Colonic mucosa (tissue), 4 donors: ENCODE data around the gene ADGRL3. TPM values are rescaled to one million over a fixed set of nuclear protein-coding genes. Genes with fewer than 3 reads are reported as not detected.
"Not testable (repeated sequence)": the region's sequence is repeated elsewhere in the genome, so short reads cannot be mapped to it uniquely, and the experiment has no call there.

Experiments
- DNase-seq: peaks from one replicate; pipeline ENCODE4 v3.0.0-alpha.2; 2020
- H3K27ac ChIP-seq: fragments of 200-600 bp; one replicate; pipeline ENCODE4 v1.8.0; 2021
- H3K27me3 ChIP-seq: fragments of 200-600 bp; one replicate; pipeline ENCODE4 v1.8.0; 2021
- H3K36me3 ChIP-seq: fragments of 200-600 bp; one replicate; pipeline ENCODE4 v1.8.0; 2021
- H3K4me1 ChIP-seq: fragments of 200-600 bp; one replicate; pipeline ENCODE4 v1.8.0; 2021; ENCODE audit warnings: mild to moderate bottlenecking
- H3K4me3 ChIP-seq: fragments of 200-600 bp; one replicate; pipeline ENCODE4 v1.8.0; 2021
- H3K9ac ChIP-seq, 2 donors: one replicate each; pipeline ENCODE4 v1.7.0; 2013; ENCODE audit warnings: control low read depth in 2 of 2, low read depth in 2 of 2, low read length in 2 of 2
- H3K9me3 ChIP-seq: fragments of 200-600 bp; one replicate; pipeline ENCODE4 v1.8.0; 2021
- CTCF ChIP-seq: fragments of 200-600 bp; IDR thresholded peaks from one replicate; pipeline ENCODE4 v1.8.0; 2022; ENCODE audit warnings: antibody characterized with exemption, mild to moderate bottlenecking
- intact Hi-C: fragments of 100-400 bp; cut with DNase I; formaldehyde crosslinking; loops from one replicate; pipeline ENCODE4 v1.14.1; 2022
- total RNA-seq, 2 donors: library from RNA; stranded (reverse); fragmentation: NEBNext Ultra II Directional in 1 of 2; extraction: Animal tissue kit (Norgen Biotek cat#: 25700) in 1 of 2; gene quantifications; one replicate each; pipeline ENCODE4 v1.2.1, GENCODE V29; 2021
- donor health status: healthy.
- donor health status: DM: no; HTN: no; CAD: no.
- donor health status: DM: no; HTN: no; CAD: no.

The ADGRL3 gene
- total RNA-seq, 2 donors from 2014 or later, result 4.1 to 4.4 TPM

DNA sequence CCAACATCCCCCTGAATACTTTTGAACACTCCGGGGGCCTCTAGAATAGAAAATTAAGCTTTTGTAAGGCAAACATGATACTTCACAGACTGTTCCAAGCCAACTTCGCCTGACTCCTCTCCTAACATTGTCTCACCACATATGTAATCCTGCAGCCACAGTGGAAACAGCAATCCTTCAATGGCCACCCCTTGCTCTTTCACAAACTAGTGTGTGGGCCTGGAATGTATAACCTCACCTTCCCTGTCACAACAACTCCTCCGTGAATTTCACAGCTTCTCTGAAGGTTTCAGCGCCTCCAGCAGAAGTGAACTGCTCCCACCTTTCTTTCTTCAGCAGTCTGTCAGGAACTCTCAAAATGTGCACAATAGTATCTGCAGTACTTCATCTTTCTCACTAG is 185.1 kb downstream of the ADGRL3 start:
- H3K9ac ChIP-seq, result no peak overlapping the region
- H3K36me3 ChIP-seq, result no peaks in the 10 kb centered on the region
- intact Hi-C loops, result no loop called here
- no peak overlapping the region for H3K4me3 ChIP-seq
- H3K27me3 ChIP-seq, result no peaks in the 10 kb centered on the region
- H3K4me1 ChIP-seq, result no peaks in the 10 kb centered on the region
- no peak for DNase-seq
- no peak for TF ChIP-seq CTCF
- H3K27ac ChIP-seq, result no peak overlapping the region
- H3K9me3 ChIP-seq, result no peaks in the 10 kb centered on the region

GRCh38 chr4:61387372-61387771 is 187.2 kb downstream of the ADGRL3 start:
- H3K4me3 ChIP-seq, intact Hi-C loops, H3K36me3 ChIP-seq, H3K9ac ChIP-seq, DNase-seq, H3K4me1 ChIP-seq, H3K9me3 ChIP-seq, H3K27ac ChIP-seq, H3K27me3 ChIP-seq: not testable (repeated sequence)

- H3K27ac ChIP-seq, result no peak overlapping the region
- TF ChIP-seq CTCF, result no peak
- DNase-seq, result no peak
- no peaks in the 10 kb centered on the region for H3K36me3 ChIP-seq
- H3K9me3 ChIP-seq, result no peaks in the 10 kb centered on the region
- H3K4me1 ChIP-seq, result no peaks in the 10 kb centered on the region
- H3K27me3 ChIP-seq, result no peaks in the 10 kb centered on the region
- intact Hi-C loops, result no loop called here
- no peak overlapping the region for H3K4me3 ChIP-seq
- H3K9ac ChIP-seq, result no peak overlapping the region
Observed at GRCh38 chr4:61389640-61390039, 189.5 kb downstream of the ADGRL3 start.

DNA sequence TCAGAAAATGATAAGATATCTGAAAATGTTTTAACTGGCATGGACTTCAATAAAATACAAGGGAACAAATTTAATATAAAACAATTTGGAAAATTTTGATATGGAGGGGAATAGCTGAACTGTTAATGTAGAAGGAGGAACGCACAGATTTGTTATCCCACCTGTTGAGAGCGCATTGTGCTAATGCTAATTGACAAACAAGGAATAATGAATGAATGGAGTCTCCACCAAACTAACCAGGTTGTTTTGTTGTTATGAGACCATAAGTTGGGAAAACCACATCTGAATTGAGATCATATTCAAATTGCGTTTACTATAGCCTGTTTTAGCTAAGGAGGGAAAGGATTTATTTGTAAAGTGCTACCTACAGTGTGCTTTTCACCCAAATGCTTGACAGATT is 195.6 kb downstream of the ADGRL3 start:
- Histone ChIP-seq H3K27ac (no peak overlapping the region), H3K36me3 (no peaks in the 10 kb centered on the region), H3K9ac (no peak overlapping the region), H3K27me3 (no peaks in the 10 kb centered on the region), H3K4me1 (no peaks in the 10 kb centered on the region), H3K4me3 (no peak overlapping the region), H3K9me3 (no peaks in the 10 kb centered on the region)
- no peak for DNase-seq
- TF ChIP-seq CTCF, result no peak
- intact Hi-C loops, result no loop called here

DNA sequence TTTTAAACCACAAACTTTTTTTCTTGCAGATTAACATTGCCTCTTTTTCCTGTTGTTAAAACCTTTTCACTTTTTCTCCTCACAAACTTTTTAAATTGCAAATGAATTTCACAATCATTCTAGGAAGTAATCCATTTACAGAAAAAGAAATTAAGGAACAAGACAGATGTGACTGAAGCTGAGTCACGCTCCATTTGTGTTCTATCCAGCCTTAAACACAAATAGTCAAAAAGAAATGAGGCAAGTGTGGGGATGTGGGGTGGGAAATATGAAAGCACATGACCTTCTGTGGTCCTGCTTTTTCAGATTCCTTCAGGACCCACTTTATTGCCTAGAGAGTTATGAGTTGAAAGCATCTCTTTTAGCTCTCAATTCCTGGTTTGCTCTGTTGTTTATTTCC is 197.0 kb downstream of the ADGRL3 start:
- Histone ChIP-seq H3K4me1 (no peaks in the 10 kb centered on the region), H3K36me3 (no peaks in the 10 kb centered on the region), H3K4me3 (no peak overlapping the region), H3K27me3 (no peaks in the 10 kb centered on the region), H3K9me3 (no peaks in the 10 kb centered on the region), H3K9ac (no peak overlapping the region), H3K27ac (no peak overlapping the region)
- no peak for TF ChIP-seq CTCF
- intact Hi-C loops, result no loop called here
- no peak for DNase-seq

DNA sequence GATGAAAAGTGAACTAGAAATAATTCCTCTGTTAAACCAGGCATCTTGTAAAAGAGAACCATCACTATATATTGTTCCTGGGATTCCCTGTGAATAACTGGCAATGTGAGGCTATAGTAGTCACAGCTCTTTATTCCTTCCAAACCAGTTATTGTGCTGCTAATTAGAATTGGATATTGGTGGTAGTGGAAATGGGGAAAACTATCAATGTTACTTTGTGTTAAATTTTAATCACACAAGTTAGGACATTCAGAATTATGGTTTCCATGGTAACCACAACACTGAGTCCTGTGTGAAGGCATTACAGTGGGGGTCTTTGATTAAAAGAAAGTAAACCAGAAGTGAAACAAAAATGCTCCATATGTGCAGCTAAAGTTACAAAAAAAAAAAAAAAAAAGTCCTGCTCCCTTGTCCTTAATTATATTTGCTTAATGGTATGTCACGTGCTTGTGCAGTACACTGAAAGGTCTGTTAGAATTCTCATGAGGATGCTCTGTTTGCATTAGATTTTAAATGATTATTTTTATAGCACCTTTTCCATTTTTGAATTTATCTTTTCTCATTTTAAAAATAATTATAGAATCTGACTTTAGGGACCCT is 200.4 kb downstream of the ADGRL3 start:
- Histone ChIP-seq H3K36me3 (no peaks in the 10 kb centered on the region), H3K4me3 (no peak overlapping the region), H3K27me3 (no peaks in the 10 kb centered on the region), H3K9ac (no peak overlapping the region), H3K27ac (no peak overlapping the region), H3K9me3 (no peaks in the 10 kb centered on the region), H3K4me1 (no peaks in the 10 kb centered on the region)
- TF ChIP-seq CTCF, result no peak
- DNase-seq, result no peak
- intact Hi-C loops, result no loop called here
